Thymus (tissue), 11 donors: Measurements from ENCODE around the gene HDAC7. TPM values are rescaled to one million over a fixed set of nuclear protein-coding genes. Genes with fewer than 3 reads are reported as not detected.

Experiments
- DNase-seq, 9 donors: peaks; one replicate each; pipeline ENCODE4 v3.0.0-alpha.2; 2013; ENCODE audit warnings: low spot score in 9 of 9, low read depth in 6 of 9, missing footprints in 1 of 9
- H3K27ac ChIP-seq, 2 donors: one replicate each; pipeline ENCODE4 v1.5.1; 2013; ENCODE audit warnings: control low read depth in 1 of 2, low read depth in 1 of 2, low read length in 1 of 2, mild to moderate bottlenecking in 1 of 2, moderate library complexity in 1 of 2
- H3K27me3 ChIP-seq, 2 donors: one replicate each; pipeline ENCODE4 v1.5.1; 2013; ENCODE audit warnings: low read length in 1 of 2; ENCODE audit not compliant: control insufficient read depth in 2 of 2, insufficient read depth in 1 of 2
- H3K36me3 ChIP-seq, 2 donors: one replicate each; pipeline ENCODE4 v1.5.1; 2013; ENCODE audit warnings: low read length in 1 of 2, mild to moderate bottlenecking in 1 of 2, moderate library complexity in 1 of 2; ENCODE audit not compliant: control insufficient read depth in 2 of 2, insufficient read depth in 2 of 2
- H3K4me1 ChIP-seq, 2 donors: one replicate each; pipeline ENCODE4 v1.5.1; 2013; ENCODE audit warnings: low read length in 2 of 2; ENCODE audit not compliant: control insufficient read depth in 2 of 2, insufficient read depth in 2 of 2
- H3K4me3 ChIP-seq, 2 donors: one replicate each; pipeline ENCODE4 v1.5.1; 2013; ENCODE audit warnings: low read length in 2 of 2, control low read depth in 1 of 2, mild to moderate bottlenecking in 1 of 2
- H3K9me3 ChIP-seq, 2 donors: one replicate each; pipeline ENCODE4 v1.5.1; 2013; ENCODE audit warnings: low read length in 1 of 2, mild to moderate bottlenecking in 1 of 2; ENCODE audit not compliant: control insufficient read depth in 2 of 2, insufficient read depth in 1 of 2
- WGBS: extraction: QIAGEN DNeasy Blood & Tissue Kit; methylation state at CpG from one replicate; pipeline ENCODE4 v1.1.7; 2013; 5-methylcytosine and 5-hydroxymethylcytosine counted together
- polyA plus RNA-seq: library from polyadenylated mRNA; stranded (reverse); fragments of 200-250 nt; gene quantifications from one replicate; pipeline ENCODE4 v1.2.3, GENCODE V29; 2013
- total RNA-seq: library from RNA; stranded (reverse); fragments of 120-200 nt; gene quantifications from one replicate; pipeline ENCODE4 v1.2.4, GENCODE V29; 2013
- donor health status: healthy.

The HDAC7 gene
- total and polyA plus RNA-seq, 2 donors: 67.7 to 130 TPM

- Histone ChIP-seq H3K36me3 (peaks cover 79 to 80% of the 10 kb centered on the region in 2 donors), H3K9me3 (no peaks in the 10 kb centered on the region), H3K4me1 (peaks cover 0 to 11% of the 10 kb centered on the region in 2 donors), H3K4me3 (no peak overlapping the region), H3K27me3 (no peaks in the 10 kb centered on the region), H3K27ac (peak overlapping the region in 1 of 2 donors; percentile 14)
- DNase-seq: no peak
- WGBS: 96% methylated on average over 20 of the region's 20 CpGs
Measured at GRCh38 chr12:47783821-47784819, 35.6 kb downstream of the HDAC7 start.

- Histone ChIP-seq H3K4me1 (peaks cover 0 to 17% of the 10 kb centered on the region in 2 donors), H3K4me3 (no peak overlapping the region), H3K9me3 (no peaks in the 10 kb centered on the region), H3K27me3 (no peaks in the 10 kb centered on the region), H3K27ac (peak overlapping the region; percentile 14 to 43), H3K36me3 (peaks cover 69 to 71% of the 10 kb centered on the region in 2 donors)
- no peak for DNase-seq
- 95% methylated on average over 17 of the region's 17 CpGs for whole genome bisulfite sequencing
Measured at GRCh38 chr12:47783024-47783755, 36.5 kb downstream of the HDAC7 start.

DNA sequence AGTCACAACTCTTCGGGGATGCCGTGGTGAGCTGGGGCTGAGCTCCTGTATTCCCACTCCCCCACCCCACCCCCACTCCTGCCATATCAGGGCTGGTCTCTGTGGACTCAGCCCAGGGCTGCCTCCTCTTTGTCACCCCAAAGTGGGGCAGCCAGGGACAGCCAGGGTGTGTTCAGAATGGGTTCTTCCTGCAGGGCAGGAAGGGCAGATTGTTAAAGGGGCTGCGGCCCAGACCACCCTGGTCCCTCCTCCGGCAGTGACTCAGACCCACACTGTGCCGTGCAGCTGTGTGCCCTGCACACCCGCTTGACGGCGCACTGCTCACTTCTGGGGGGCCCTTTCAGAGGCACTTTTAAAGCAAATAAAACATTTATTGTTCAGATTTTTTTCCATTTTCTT, 37.3 kb downstream of the HDAC7 start:
- Histone ChIP-seq H3K36me3 (peaks cover 61 to 63% of the 10 kb centered on the region in 2 donors), H3K27me3 (no peaks in the 10 kb centered on the region), H3K9me3 (no peaks in the 10 kb centered on the region), H3K27ac (peak overlapping the region; percentile 65 to 72), H3K4me3 (no peak overlapping the region), H3K4me1 (peaks cover 5 to 25% of the 10 kb centered on the region in 2 donors)
- no peak for DNase-seq
- WGBS: 88% methylated on average over 8 of the region's 8 CpGs

GRCh38 chr12:47781479-47782371, 38.0 kb downstream of the HDAC7 start:
- H3K36me3 ChIP-seq: peaks cover 55 to 56% of the 10 kb centered on the region in 2 donors
- H3K4me1 ChIP-seq: peaks cover 7 to 29% of the 10 kb centered on the region in 2 donors

GRCh38 chr12:47779943-47780504, 39.7 kb downstream of the HDAC7 start:
- Histone ChIP-seq H3K9me3 (no peaks in the 10 kb centered on the region), H3K4me1 (peaks cover 7 to 46% of the 10 kb centered on the region in 2 donors), H3K27ac (peak overlapping the region; percentile 3 to 39), H3K4me3 (no peak overlapping the region), H3K36me3 (peaks cover 38 to 39% of the 10 kb centered on the region in 2 donors), H3K27me3 (no peaks in the 10 kb centered on the region)
- WGBS: 91% methylated on average over 11 of the region's 11 CpGs
- no peak for DNase-seq

More at GRCh38 chr12:47781479-47782371, 38.0 kb downstream of the HDAC7 start:
- H3K4me3 ChIP-seq: no peak overlapping the region
- peak overlapping the region; percentile 65 to 72 for H3K27ac ChIP-seq
- 94% methylated on average over 13 of the region's 13 CpGs for WGBS
- peak in 1 of 9 donors; percentile 39 for DNase-seq
- no peaks in the 10 kb centered on the region for H3K9me3 ChIP-seq
- no peaks in the 10 kb centered on the region for H3K27me3 ChIP-seq

DNA sequence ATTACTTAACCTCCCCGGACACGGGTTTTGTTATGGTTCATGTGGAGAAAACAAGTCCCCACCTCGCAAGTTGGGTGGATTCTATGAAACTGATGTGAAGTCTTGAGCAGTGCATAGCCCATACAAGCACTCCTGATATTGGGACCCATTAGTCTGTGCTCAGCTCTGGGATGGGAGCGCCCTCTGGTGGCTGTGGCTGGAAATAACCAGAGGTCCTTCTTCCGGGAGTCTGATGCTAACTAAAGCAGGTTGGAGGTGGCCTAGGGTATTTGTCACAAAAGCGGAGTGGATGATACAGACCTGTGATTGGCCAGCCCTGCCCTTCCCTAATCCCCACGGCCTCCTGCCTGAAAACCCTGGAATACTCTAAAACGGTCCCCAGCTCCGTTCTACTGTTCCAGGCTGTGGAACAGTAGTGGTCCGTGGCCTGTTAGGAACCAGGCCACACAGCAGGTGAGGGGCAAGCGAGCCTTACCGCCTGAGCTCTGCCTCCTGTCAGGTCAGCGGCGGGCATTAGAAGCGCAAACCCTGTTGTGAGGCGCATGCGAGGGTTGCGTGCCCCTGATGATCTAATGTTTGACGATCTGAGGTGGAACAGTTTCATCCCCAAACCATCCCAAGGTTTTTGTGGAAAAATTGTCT, 40.3 kb downstream of the HDAC7 start:
- Histone ChIP-seq H3K4me3 (no peak overlapping the region), H3K27ac (peak overlapping the region in 1 of 2 donors; percentile 13), H3K9me3 (no peaks in the 10 kb centered on the region), H3K4me1 (peaks cover 10 to 52% of the 10 kb centered on the region in 2 donors), H3K36me3 (peaks cover 32 to 33% of the 10 kb centered on the region in 2 donors), H3K27me3 (no peaks in the 10 kb centered on the region)
- peak; percentile 70 to 96 (median 90) for DNase-seq
- 56% methylated on average over 19 of the region's 19 CpGs for WGBS

DNA sequence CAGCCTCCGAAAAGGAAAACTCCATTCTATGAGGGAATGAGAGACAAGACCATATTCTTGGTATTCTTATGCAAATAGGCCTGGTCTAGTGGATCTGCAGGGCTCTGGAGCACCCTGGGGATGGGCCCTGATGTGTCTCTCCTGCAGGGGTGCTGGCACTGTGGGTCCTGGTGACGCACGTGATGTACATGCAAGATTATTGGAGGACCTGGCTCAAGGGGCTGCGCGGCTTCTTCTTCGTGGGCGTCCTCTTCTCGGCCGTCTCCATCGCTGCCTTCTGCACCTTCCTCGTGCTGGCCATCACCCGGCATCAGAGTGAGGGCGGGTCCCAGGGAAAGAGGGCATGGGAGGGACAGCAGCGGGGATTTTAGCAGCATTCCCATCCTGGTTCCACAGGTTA, 40.8 kb downstream of the HDAC7 start:
- peaks cover 0 to 1% of the 10 kb centered on the region in 2 donors for H3K27me3 ChIP-seq
- H3K36me3 ChIP-seq: peaks cover 26 to 28% of the 10 kb centered on the region in 2 donors
- WGBS: 87% methylated on average over 14 of the region's 14 CpGs
- no peak overlapping the region for H3K4me3 ChIP-seq
- peaks cover 14 to 55% of the 10 kb centered on the region in 2 donors for H3K4me1 ChIP-seq
- H3K9me3 ChIP-seq: no peaks in the 10 kb centered on the region
- no peak overlapping the region for H3K27ac ChIP-seq
- no peak for DNase-seq
